CD4-positive, alpha-beta memory T cell (primary cell): ENCODE measurements around the gene PPP1R12B. TPM values are rescaled to one million over a fixed set of nuclear protein-coding genes. Genes with fewer than 3 reads are reported as not detected.
"Not testable (repeated sequence)": the region's sequence is repeated elsewhere in the genome, so short reads cannot be mapped to it uniquely, and the experiment has no call there.

Experiments
- CTCF ChIA-PET: fragments of 350-600 bp; sonication (Branson Sonifier 250); formaldehyde crosslinking; loops from one replicate; lab custom pipeline; 2021; ENCODE audit warnings: inconsistent platforms; ENCODE audit not compliant: partially characterized antibody; lab: Charles Lee
- POLR2A ChIA-PET: fragments of 350-600 bp; sonication (Branson Sonifier 250); formaldehyde crosslinking; loops from one replicate; lab custom pipeline; 2021; ENCODE audit not compliant: partially characterized antibody; lab: Charles Lee
- DNase-seq, 5 donors: peaks; one replicate each; pipeline versions ENCODE4 v3.0.0 to v3.0.0-alpha.2; 2020 to 2022; ENCODE audit warnings: mixed read lengths in 1 of 5
- H3K27ac ChIP-seq: one replicate; pipeline ENCODE4 v1.7.0; 2013; ENCODE audit warnings: low read depth, low read length
- H3K27me3 ChIP-seq: 2 replicates; pipeline ENCODE4 v1.7.0; 2013; ENCODE audit warnings: mild to moderate bottlenecking, low read length, moderate library complexity; ENCODE audit not compliant: insufficient read depth
- H3K36me3 ChIP-seq: 2 replicates; pipeline ENCODE4 v1.7.0; 2013; ENCODE audit warnings: mild to moderate bottlenecking, low read length, moderate library complexity; ENCODE audit not compliant: insufficient read depth
- H3K4me1 ChIP-seq: 2 replicates; pipeline ENCODE4 v1.7.0; 2013; ENCODE audit warnings: mild to moderate bottlenecking, low read length, moderate library complexity; ENCODE audit not compliant: insufficient read depth
- H3K4me3 ChIP-seq, 2 donors: one replicate each; pipeline ENCODE4 v1.7.0; 2013; ENCODE audit warnings: low read length in 2 of 2, mild to moderate bottlenecking in 1 of 2
- H3K9me3 ChIP-seq, 2 donors: one replicate each; pipeline ENCODE4 v1.7.0; 2013; ENCODE audit warnings: low read length in 2 of 2, control low read depth in 1 of 2; ENCODE audit not compliant: control insufficient read depth in 1 of 2
- H3K27ac Mint-ChIP-seq, 7 donors: one replicate each; pipeline ENCODE4 v1.8.0; 2020 to 2021; ENCODE audit warnings: mixed read lengths in 7 of 7, mild to moderate bottlenecking in 6 of 7, inconsistent platforms in 3 of 7, moderate library complexity in 3 of 7
- H3K27me3 Mint-ChIP-seq, 2 donors: one replicate each; pipeline ENCODE4 v1.8.0; 2020 to 2021; ENCODE audit warnings: mixed read lengths in 2 of 2
- H3K36me3 Mint-ChIP-seq, 2 donors: one replicate each; pipeline ENCODE4 v1.8.0; 2020 to 2021; ENCODE audit warnings: mixed read lengths in 2 of 2, inconsistent platforms in 1 of 2, mild to moderate bottlenecking in 1 of 2
- H3K4me1 Mint-ChIP-seq, 4 donors: one replicate each; pipeline ENCODE4 v1.8.0; 2020 to 2021; ENCODE audit warnings: mixed read lengths in 4 of 4, mild to moderate bottlenecking in 1 of 4
- H3K4me3 Mint-ChIP-seq, 8 donors: one replicate each; pipeline ENCODE4 v1.8.0; 2020 to 2021; ENCODE audit warnings: mixed read lengths in 8 of 8, mild to moderate bottlenecking in 7 of 8, moderate library complexity in 6 of 8, inconsistent platforms in 3 of 8
- H3K9me3 Mint-ChIP-seq, 8 donors: one replicate each; pipeline ENCODE4 v1.8.0; 2020 to 2021; ENCODE audit warnings: mixed read lengths in 8 of 8, mild to moderate bottlenecking in 5 of 8, inconsistent platforms in 3 of 8, moderate library complexity in 1 of 8
- intact Hi-C: fragments of 100-400 bp; cut with micrococcal nuclease; formaldehyde crosslinking; loops from one replicate; pipeline ENCODE4 v1.15.1; 2023
- polyA plus RNA-seq, 2 donors: library from polyadenylated mRNA; unstranded; fragments of 300-500 nt; fragmentation: Illumina TruSeq; gene quantifications; one replicate each; pipeline ENCODE4 v1.2.3, GENCODE V29; 2021
- total RNA-seq, 2 experiments: library from RNA; stranded (reverse); gene quantifications; one replicate each; pipeline ENCODE4 v1.2.3, GENCODE V29; 2021

Gene PPP1R12B
- total and polyA plus RNA-seq, 4 experiments from 2014 or later = 1.9 to 33.7 (median 17.0) TPM

DNA sequence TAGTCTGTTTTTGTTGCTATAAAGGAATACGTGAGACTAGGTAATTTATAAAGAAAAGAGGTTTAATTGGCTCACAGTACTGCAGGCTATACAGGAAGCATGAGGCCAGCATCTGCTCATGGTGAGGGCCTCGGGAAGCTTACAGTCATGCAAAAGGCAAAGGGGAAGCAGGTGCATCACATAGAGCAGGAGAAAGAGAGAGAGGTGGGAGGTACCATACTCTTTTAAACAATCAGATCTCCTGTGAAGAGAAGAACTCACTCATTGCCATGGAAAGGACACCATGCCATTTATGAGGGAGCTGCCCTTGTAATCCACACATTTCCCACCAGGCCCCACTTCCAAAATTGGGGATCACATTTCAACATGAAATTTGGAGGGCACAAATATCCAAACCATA, 12.7 kb downstream of the PPP1R12B start:
- no peaks in the 10 kb centered on the region for H3K27me3 ChIP-seq
- Mint-ChIP-seq H3K9me3 (no peaks in the 10 kb centered on the region), H3K36me3 (peaks cover 0 to 7% of the 10 kb centered on the region in 2 donors), H3K27me3 (no peaks in the 10 kb centered on the region), H3K4me1 (peaks cover 0 to 18% (median 7%) of the 10 kb centered on the region in 4 donors), H3K27ac (no peak overlapping the region), H3K4me3 (no peak overlapping the region)
- intact Hi-C loops = no loop called here
- no peak overlapping the region for H3K27ac ChIP-seq
- H3K9me3 ChIP-seq = no peaks in the 10 kb centered on the region
- H3K4me3 ChIP-seq = no peak overlapping the region
- H3K4me1 ChIP-seq = no peaks in the 10 kb centered on the region
- CTCF ChIA-PET = no interaction called here
- POLR2A ChIA-PET = no interaction called here
- no peaks in the 10 kb centered on the region for H3K36me3 ChIP-seq
- DNase-seq = no peak

DNA sequence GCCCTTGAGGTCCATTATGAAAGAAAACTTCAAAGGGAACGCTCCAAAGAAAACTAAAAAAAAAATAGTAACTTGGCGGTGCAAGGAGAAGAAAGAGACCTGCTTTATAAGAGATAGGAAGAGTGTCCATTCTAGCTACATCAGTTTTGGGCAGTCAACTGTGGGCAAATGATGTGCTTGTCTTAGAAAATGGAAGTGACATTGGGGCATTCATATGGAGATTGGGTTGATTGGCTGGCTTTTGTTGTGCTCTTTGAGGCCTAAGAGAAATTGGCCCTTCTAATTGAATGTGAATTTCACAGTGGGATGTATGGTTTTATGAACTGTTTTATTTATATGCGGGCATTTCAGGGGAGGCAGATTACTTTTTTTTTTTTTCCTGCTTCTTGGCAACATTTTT, 13.2 kb downstream of the PPP1R12B start:
- Mint-ChIP-seq H3K9me3 (no peaks in the 10 kb centered on the region), H3K36me3 (peaks cover 0 to 4% of the 10 kb centered on the region in 2 donors), H3K4me3 (no peak overlapping the region), H3K27me3 (no peaks in the 10 kb centered on the region), H3K27ac (peak overlapping the region in 2 of 7 donors; percentile 11 to 37), H3K4me1 (peaks cover 0 to 15% (median 6%) of the 10 kb centered on the region in 4 donors)
- intact Hi-C loops = no loop called here
- H3K27ac ChIP-seq = no peak overlapping the region
- DNase-seq = no peak
- no peak overlapping the region for H3K4me3 ChIP-seq
- CTCF ChIA-PET = no interaction called here
- POLR2A ChIA-PET = no interaction called here
- H3K9me3 ChIP-seq = no peaks in the 10 kb centered on the region
- H3K27me3 ChIP-seq = no peaks in the 10 kb centered on the region
- H3K36me3 ChIP-seq = no peaks in the 10 kb centered on the region
- no peaks in the 10 kb centered on the region for H3K4me1 ChIP-seq

- DNase-seq = no peak
- Histone ChIP-seq H3K9me3 (no peaks in the 10 kb centered on the region), H3K27ac (no peak overlapping the region), H3K36me3 (no peaks in the 10 kb centered on the region), H3K4me3 (no peak overlapping the region), H3K27me3 (no peaks in the 10 kb centered on the region), H3K4me1 (no peaks in the 10 kb centered on the region)
- CTCF ChIA-PET = no interaction called here
- Mint-ChIP-seq H3K36me3 (peaks cover 0 to 4% of the 10 kb centered on the region in 2 donors), H3K27ac (no peak overlapping the region), H3K9me3 (no peaks in the 10 kb centered on the region), H3K4me3 (no peak overlapping the region), H3K4me1 (peaks cover 0 to 15% (median 5%) of the 10 kb centered on the region in 4 donors), H3K27me3 (no peaks in the 10 kb centered on the region)
- intact Hi-C loops = no loop called here
- POLR2A ChIA-PET = no interaction called here
These were observed 13.7 kb downstream of the PPP1R12B start for GRCh38 chr1:202362212-202362611.

DNA sequence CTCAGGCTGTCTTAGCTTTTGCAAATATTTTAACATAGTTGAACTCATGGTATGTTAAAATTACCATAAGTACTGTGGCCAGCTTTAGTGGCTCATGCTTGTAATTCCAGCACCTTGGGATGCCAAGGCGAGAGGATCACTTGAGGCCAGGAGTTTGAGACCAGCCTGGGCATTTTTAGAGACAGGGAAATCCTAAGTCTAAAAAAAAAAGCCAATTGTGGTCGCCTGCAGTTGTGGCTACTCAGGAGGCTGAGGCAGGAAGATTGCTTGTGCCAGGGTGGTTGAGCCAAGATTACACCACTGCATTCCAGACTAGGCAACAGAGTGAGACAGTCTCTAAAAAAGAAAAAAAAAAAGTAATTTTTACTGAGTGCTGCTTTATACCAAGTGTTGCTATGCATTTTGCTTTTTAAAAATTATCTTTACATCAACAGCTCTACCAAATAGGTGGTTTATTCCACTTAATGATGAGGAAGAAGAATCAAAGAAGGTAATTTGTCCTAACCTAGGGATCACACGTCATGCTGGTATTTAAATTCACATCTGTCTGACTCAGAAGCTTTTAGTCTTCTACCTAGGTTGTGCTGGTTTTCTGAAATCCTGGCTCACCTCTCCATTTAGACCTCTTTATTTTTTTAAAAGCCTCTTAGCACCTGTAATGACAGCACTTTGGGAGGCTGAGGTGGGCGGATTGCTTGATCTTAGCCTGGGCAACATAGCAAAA, 16.8 kb downstream of the PPP1R12B start:
- H3K4me1 ChIP-seq = no peaks in the 10 kb centered on the region
- ChIA-PET POLR2A (interaction anchor here (1.5 kb wide), 1 partner anchor 16 kb away, joined by 3 read pairs; no protein-coding TSS in a partner anchor), CTCF (interaction anchor here (0.6 to 0.7 kb wide), 2 partner anchors 20 to 1502 kb away, joined by 3 read pairs; no protein-coding TSS in a partner anchor)
- no peak overlapping the region for H3K4me3 ChIP-seq
- intact Hi-C loops = no loop called here
- no peaks in the 10 kb centered on the region for H3K9me3 ChIP-seq
- peaks cover 0 to 10% of the 10 kb centered on the region in 2 donors for H3K36me3 Mint-ChIP-seq
- H3K36me3 ChIP-seq = no peaks in the 10 kb centered on the region
- no peaks in the 10 kb centered on the region for H3K27me3 Mint-ChIP-seq
- no peak for DNase-seq
- H3K27ac ChIP-seq = no peak overlapping the region
- H3K27me3 ChIP-seq = no peaks in the 10 kb centered on the region
- no peaks in the 10 kb centered on the region for H3K9me3 Mint-ChIP-seq
- no peak overlapping the region for H3K4me3 Mint-ChIP-seq
- peaks cover 0 to 11% (median 6%) of the 10 kb centered on the region in 4 donors for H3K4me1 Mint-ChIP-seq
- H3K27ac Mint-ChIP-seq = no peak overlapping the region

DNA sequence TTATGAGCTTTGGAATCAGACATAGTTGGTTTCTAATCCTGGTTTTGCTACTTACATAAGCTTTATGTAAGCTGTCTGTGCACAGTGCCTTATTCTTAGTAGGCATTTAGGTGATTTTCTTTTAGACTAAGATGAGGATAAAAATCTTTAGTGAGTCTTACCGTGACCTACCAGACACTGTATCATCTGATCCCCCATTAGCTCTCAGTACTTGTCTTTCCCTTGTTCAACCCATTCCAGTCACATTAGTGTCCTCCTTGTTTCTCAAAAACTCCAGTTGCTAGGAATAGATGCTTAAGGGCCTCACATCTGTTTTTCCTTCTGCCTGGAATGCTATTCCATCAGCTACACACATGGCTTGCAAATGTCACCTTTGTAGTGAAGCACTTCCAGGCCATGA, 18.8 kb downstream of the PPP1R12B start:
- H3K9me3 Mint-ChIP-seq = no peaks in the 10 kb centered on the region
- no peak for DNase-seq
- peak overlapping the region in 1 of 7 donors; percentile 53 for H3K27ac Mint-ChIP-seq
- Histone ChIP-seq H3K27me3 (no peaks in the 10 kb centered on the region), H3K9me3 (no peaks in the 10 kb centered on the region), H3K27ac (no peak overlapping the region), H3K36me3 (no peaks in the 10 kb centered on the region), H3K4me1 (no peaks in the 10 kb centered on the region), H3K4me3 (no peak overlapping the region)
- H3K36me3 Mint-ChIP-seq = peaks cover 0 to 7% of the 10 kb centered on the region in 2 donors
- H3K4me3 Mint-ChIP-seq = no peak overlapping the region
- POLR2A ChIA-PET = no interaction called here
- intact Hi-C loops = no loop called here
- H3K27me3 Mint-ChIP-seq = no peaks in the 10 kb centered on the region
- CTCF ChIA-PET = no interaction called here
- H3K4me1 Mint-ChIP-seq = peaks cover 0 to 6% (median under 1%) of the 10 kb centered on the region in 4 donors

GRCh38 chr1:202370906-202371305, 22.4 kb downstream of the PPP1R12B start:
- H3K36me3 Mint-ChIP-seq, H3K36me3 ChIP-seq, intact Hi-C loops, H3K27ac ChIP-seq, H3K4me1 ChIP-seq, H3K4me3 ChIP-seq, H3K27me3 Mint-ChIP-seq, H3K27me3 ChIP-seq, H3K4me3 Mint-ChIP-seq, H3K4me1 Mint-ChIP-seq, H3K9me3 Mint-ChIP-seq, DNase-seq, H3K9me3 ChIP-seq, POLR2A ChIA-PET, H3K27ac Mint-ChIP-seq: not testable (repeated sequence)
- CTCF ChIA-PET = interaction anchor here (1.0 kb wide), 1 partner anchor 25 kb away, joined by 3 read pairs; no protein-coding TSS in a partner anchor

DNA sequence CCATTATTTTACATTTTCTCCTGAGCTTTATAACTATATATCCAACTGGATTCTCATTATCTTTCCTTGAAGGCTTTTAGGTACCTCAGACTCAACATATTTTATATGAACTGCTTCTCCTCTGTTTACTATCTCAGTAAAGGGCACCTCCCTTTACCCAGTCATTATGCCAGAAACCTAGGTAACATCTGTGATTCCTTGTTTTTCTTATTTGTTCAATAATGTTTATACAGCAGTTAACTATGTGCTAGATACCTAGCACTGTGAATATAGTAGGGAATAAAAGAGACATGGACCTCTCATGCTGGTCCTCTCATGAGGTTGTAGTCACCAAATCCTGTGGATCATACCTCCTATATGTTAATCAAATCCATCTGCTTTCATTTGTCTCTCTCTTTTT, 25.6 kb downstream of the PPP1R12B start:
- H3K9me3 ChIP-seq = no peaks in the 10 kb centered on the region
- Mint-ChIP-seq H3K27ac (no peak overlapping the region), H3K4me3 (no peak overlapping the region), H3K4me1 (peaks cover 6 to 19% (median 10%) of the 10 kb centered on the region in 4 donors), H3K36me3 (peaks cover 0 to 4% of the 10 kb centered on the region in 2 donors), H3K9me3 (peaks cover 0 to 4% (median 0%) of the 10 kb centered on the region in 8 donors), H3K27me3 (no peaks in the 10 kb centered on the region)
- ChIA-PET CTCF (interaction anchor here (0.7 kb wide), 1 partner anchor 583 kb away, joined by 3 read pairs; no protein-coding TSS in a partner anchor), POLR2A (no interaction called here)
- no peaks in the 10 kb centered on the region for H3K36me3 ChIP-seq
- intact Hi-C loops = no loop called here
- H3K4me1 ChIP-seq = no peaks in the 10 kb centered on the region
- no peak for DNase-seq
- H3K4me3 ChIP-seq = no peak overlapping the region
- no peak overlapping the region for H3K27ac ChIP-seq
- no peaks in the 10 kb centered on the region for H3K27me3 ChIP-seq
